ENCODE measurements around the gene SUPT3H.

Gene SUPT3H

DNA sequence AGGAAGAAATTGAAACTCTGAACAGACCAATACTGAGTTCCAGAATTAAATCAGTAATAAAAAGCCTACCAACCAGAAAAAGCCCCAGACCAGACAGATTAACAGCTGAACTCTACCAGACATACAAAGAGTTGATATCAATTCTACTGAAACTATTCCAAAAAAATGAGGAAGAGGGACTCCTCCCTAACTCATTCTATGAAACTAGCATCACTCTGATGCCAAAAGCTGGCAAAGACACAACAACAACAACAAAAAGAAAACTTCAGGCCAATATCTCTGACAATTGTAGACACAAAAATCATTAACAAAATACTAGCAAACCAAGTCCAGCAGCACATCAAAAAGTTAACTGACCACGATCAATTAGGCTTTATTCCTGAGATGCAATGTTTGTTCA is 295.6 kb downstream of the SUPT3H start:
- no peak for TF ChIP-seq CTCF (IDR thresholded peaks at IDR 0.05; ENCODE audit: borderline replicate concordance, insufficient read depth, low read depth, low read length)
- H3K4me3 ChIP-seq (ENCODE audit: low read depth, low read length), result no peak overlapping the region

GRCh38 chr6:45081634-45082033 is 296.1 kb downstream of the SUPT3H start:
- H3K4me3 ChIP-seq (ENCODE audit: low read depth, low read length), result no peak overlapping the region
- no peak for TF ChIP-seq CTCF (IDR thresholded peaks at IDR 0.05; ENCODE audit: borderline replicate concordance, insufficient read depth, low read depth, low read length)

DNA sequence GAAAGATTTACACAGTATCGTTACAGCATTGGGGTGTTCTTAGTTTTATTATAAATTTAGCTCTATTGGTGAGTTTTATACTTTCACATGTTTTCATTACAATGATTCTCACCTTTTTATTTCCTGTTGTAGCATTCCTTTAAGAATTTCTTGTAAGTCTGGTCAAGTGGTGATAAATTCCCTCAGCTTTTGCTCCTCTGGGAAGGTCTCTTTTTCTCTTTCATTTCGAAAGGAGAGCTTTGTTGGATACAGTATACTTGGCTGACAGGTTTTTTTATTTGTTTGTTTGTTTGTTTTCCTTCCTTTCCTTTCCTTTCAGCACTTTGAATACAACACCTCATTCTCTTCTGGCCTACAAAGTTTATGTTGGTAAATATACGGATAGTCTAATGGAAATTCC is 299.3 kb downstream of the SUPT3H start:
- no peak for TF ChIP-seq CTCF (IDR thresholded peaks at IDR 0.05; ENCODE audit: borderline replicate concordance, insufficient read depth, low read depth, low read length)
- no peak overlapping the region for H3K4me3 ChIP-seq (ENCODE audit: low read depth, low read length)

DNA sequence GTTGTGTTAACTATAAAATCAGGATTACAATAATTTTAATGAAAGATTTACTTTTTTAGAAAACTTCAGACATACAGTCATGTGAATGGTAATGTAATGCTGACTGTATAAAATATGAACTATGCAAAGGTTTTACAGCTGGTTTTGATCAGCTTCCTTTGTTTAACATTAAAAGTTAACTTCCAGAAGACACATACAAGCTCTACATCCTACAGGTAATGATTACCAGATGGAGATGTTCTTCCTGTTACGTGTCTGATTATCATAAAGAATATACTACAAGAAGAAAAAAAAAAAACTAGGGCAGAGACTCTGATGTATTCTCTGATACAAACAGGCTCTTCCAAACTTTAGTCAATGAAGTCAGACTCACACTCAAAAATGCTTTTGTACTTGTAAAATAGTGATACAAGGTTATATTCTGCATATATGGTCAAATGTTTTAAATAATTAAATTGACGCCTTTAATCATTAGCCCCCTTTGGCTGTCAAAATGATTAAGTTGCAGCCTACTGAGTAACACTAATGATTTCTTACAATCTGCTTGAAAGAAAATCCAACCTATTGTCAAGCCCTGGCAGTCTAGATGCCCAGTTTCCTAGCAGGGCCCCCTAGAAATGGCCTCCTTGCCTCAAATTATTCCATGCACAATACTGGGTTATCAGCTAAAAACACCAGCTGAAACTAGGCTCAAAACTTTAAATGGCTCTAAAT is 301.4 kb downstream of the SUPT3H start:
- H3K4me3 ChIP-seq (ENCODE audit: low read depth, low read length), result no peak overlapping the region
- no peak for TF ChIP-seq CTCF (IDR thresholded peaks at IDR 0.05; ENCODE audit: borderline replicate concordance, insufficient read depth, low read depth, low read length)

DNA sequence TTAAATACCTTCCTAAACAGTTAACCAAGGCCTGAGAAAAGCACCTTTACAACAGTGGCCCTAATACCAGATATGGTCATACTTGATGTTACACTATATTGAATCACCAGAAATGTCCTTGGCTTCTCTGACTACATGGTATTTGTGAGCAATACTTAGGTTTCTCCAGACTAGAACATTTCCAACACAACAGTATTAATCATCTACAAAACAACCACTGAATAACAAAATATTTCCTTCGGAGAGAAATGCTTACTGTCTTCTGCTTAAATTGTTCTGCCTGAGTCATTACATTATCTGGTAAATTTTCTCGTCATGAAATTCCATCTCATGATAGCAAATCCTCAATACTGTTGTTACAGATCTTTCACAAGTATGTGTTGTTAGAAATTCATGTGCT is 302.5 kb downstream of the SUPT3H start:
- H3K4me3 ChIP-seq (ENCODE audit: low read depth, low read length), result no peak overlapping the region
- no peak for TF ChIP-seq CTCF (IDR thresholded peaks at IDR 0.05; ENCODE audit: borderline replicate concordance, insufficient read depth, low read depth, low read length)

DNA sequence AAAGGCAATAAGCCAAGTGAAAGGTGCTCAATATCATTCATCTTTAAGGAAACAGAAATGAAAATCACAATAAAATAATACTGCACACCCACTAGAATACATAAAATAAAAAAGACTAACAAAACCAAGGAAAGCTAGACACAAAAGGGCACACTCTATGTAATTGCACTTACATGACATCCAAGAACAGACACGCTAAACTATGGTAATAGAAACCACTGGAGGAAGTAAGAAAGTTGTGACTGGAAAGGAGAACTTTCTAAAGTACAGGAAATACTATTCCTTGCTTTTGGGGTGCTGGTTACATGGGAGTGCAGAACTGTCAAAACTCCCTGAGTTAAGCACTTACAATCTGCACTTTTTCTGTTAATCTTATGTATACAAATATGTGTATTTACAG is 303.3 kb downstream of the SUPT3H start:
- TF ChIP-seq CTCF (IDR thresholded peaks at IDR 0.05; ENCODE audit: borderline replicate concordance, insufficient read depth, low read depth, low read length), result no peak
- no peak overlapping the region for H3K4me3 ChIP-seq (ENCODE audit: low read depth, low read length)

DNA sequence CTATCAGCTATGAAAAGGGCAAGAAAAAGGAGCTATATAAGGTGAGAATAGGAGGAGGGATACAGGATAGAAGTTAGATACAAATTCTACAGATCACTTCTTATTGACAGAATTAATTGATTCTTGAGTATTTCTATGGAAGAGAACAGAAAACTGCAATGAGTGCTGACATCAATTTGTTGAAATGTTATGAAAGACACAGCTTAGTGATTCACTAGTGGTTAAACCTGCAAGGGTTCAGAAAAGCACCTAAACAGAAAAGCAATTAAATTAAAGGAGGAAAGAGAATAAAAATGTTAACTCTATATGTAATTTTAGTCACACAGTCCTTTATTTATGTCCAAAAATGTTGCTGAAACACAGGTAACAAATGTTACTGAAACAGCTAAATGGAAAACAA is 304.0 kb downstream of the SUPT3H start:
- no peak overlapping the region for H3K4me3 ChIP-seq (ENCODE audit: low read depth, low read length)
- no peak for TF ChIP-seq CTCF (IDR thresholded peaks at IDR 0.05; ENCODE audit: borderline replicate concordance, insufficient read depth, low read depth, low read length)
